Lower leg skin (tissue), 3 donors: Measurements from ENCODE around the gene TENT5D.

Experiments used
- CTCF ChIP-seq, 3 donors: fragments of 450-650 bp; IDR thresholded peaks; one replicate each; pipeline ENCODE4 v1.5.1; 2016; ENCODE audit warnings: antibody characterized with exemption in 3 of 3, mild to moderate bottlenecking in 3 of 3, moderate library complexity in 2 of 3
- POLR2A ChIP-seq, 2 donors: fragments of 450-650 bp; IDR thresholded peaks; one replicate each; pipeline ENCODE4 v1.6.1; 2016 to 2017; ENCODE audit warnings: antibody characterized with exemption in 2 of 2, mild to moderate bottlenecking in 1 of 2, moderate library complexity in 1 of 2

- TF ChIP-seq CTCF (IDR thresholded peaks at IDR 0.05): no peak
- no peak for TF ChIP-seq POLR2A (IDR thresholded peaks at IDR 0.05)
Observed at GRCh38 chrX:80423000-80423399, 2.8 kb downstream of the TENT5D start.
